ENCODE measurements around the gene TEX261. TPM values are rescaled to one million over a fixed set of nuclear protein-coding genes. Genes with fewer than 3 reads are reported as not detected.

The TEX261 gene
- total and polyA plus RNA-seq, 2 donors from 2014 or later: 35.9 to 56.1 TPM

GRCh38 chr2:70959271-70959761, 35.4 kb downstream of the TEX261 start:
- H3K4me1 ChIP-seq (ENCODE audit: control insufficient read depth in 2 of 3, insufficient read depth in 2 of 3, low read depth in 1 of 3, low read length in 3 of 3): no peaks in the 10 kb centered on the region
- H3K27me3 ChIP-seq (ENCODE audit: control insufficient read depth, insufficient read depth, low read length): peaks cover 12% of the 10 kb centered on the region
- H3K27ac ChIP-seq (ENCODE audit: low read depth in 2 of 2, low read length in 2 of 2): no peak overlapping the region
- H3K4me3 ChIP-seq (ENCODE audit: low read length in 3 of 3): no peak overlapping the region
- TF ChIP-seq CTCF (IDR thresholded peaks at IDR 0.05; ENCODE audit: borderline replicate concordance, extremely low read depth, insufficient read depth): no peak
- intact Hi-C loops (cut with DNase I): no loop called here
- FAIRE-seq: no peak
- peaks cover 0 to 5% (median 2%) of the 10 kb centered on the region in 3 donors for H3K36me3 ChIP-seq (ENCODE audit: control insufficient read depth in 2 of 3, insufficient read depth in 3 of 3, low read length in 3 of 3)
- DNase-seq: no peak
- no peak overlapping the region for H3K9ac ChIP-seq (ENCODE audit: low read length in 3 of 3)
- H3K9me3 ChIP-seq (ENCODE audit: control insufficient read depth in 2 of 3, insufficient read depth in 1 of 3, low read length in 3 of 3): no peaks in the 10 kb centered on the region

- FAIRE-seq: no peak
These were observed 35.9 kb downstream of the TEX261 start for GRCh38 chr2:70958759-70959158.

GRCh38 chr2:70957798-70958197, 36.9 kb downstream of the TEX261 start:
- no peak overlapping the region for H3K27ac ChIP-seq (ENCODE audit: low read depth in 2 of 2, low read length in 2 of 2)
- H3K4me1 ChIP-seq (ENCODE audit: control insufficient read depth in 2 of 3, insufficient read depth in 2 of 3, low read depth in 1 of 3, low read length in 3 of 3): no peaks in the 10 kb centered on the region
- intact Hi-C loops (cut with DNase I): no loop called here
- peak overlapping the region in 1 of 3 donors; percentile 41 for H3K9ac ChIP-seq (ENCODE audit: low read length in 3 of 3)
- peaks cover 0 to 5% (median 2%) of the 10 kb centered on the region in 3 donors for H3K36me3 ChIP-seq (ENCODE audit: control insufficient read depth in 2 of 3, insufficient read depth in 3 of 3, low read length in 3 of 3)
- no peak for FAIRE-seq
- DNase-seq: no peak
- H3K9me3 ChIP-seq (ENCODE audit: control insufficient read depth in 2 of 3, insufficient read depth in 1 of 3, low read length in 3 of 3): no peaks in the 10 kb centered on the region
- TF ChIP-seq CTCF (IDR thresholded peaks at IDR 0.05; ENCODE audit: borderline replicate concordance, extremely low read depth, insufficient read depth): no peak
- H3K4me3 ChIP-seq (ENCODE audit: low read length in 3 of 3): no peak overlapping the region
- peaks cover 13% of the 10 kb centered on the region for H3K27me3 ChIP-seq (ENCODE audit: control insufficient read depth, insufficient read depth, low read length)

More at GRCh38 chr2:70958759-70959158, 35.9 kb downstream of the TEX261 start:
- DNase-seq: no peak
- H3K27me3 ChIP-seq (ENCODE audit: control insufficient read depth, insufficient read depth, low read length): peaks cover 10% of the 10 kb centered on the region
- H3K4me1 ChIP-seq (ENCODE audit: control insufficient read depth in 2 of 3, insufficient read depth in 2 of 3, low read depth in 1 of 3, low read length in 3 of 3): no peaks in the 10 kb centered on the region
- intact Hi-C loops (cut with DNase I): no loop called here
- no peaks in the 10 kb centered on the region for H3K9me3 ChIP-seq (ENCODE audit: control insufficient read depth in 2 of 3, insufficient read depth in 1 of 3, low read length in 3 of 3)
- H3K36me3 ChIP-seq (ENCODE audit: control insufficient read depth in 2 of 3, insufficient read depth in 3 of 3, low read length in 3 of 3): peaks cover 0 to 5% (median 2%) of the 10 kb centered on the region in 3 donors
- TF ChIP-seq CTCF (IDR thresholded peaks at IDR 0.05; ENCODE audit: borderline replicate concordance, extremely low read depth, insufficient read depth): no peak
- H3K4me3 ChIP-seq (ENCODE audit: low read length in 3 of 3): no peak overlapping the region
- no peak overlapping the region for H3K9ac ChIP-seq (ENCODE audit: low read length in 3 of 3)
- H3K27ac ChIP-seq (ENCODE audit: low read depth in 2 of 2, low read length in 2 of 2): no peak overlapping the region

GRCh38 chr2:70956141-70956540, 38.5 kb downstream of the TEX261 start:
- Histone ChIP-seq H3K9me3 (ENCODE audit: control insufficient read depth in 2 of 3, insufficient read depth in 1 of 3, low read length in 3 of 3) (no peaks in the 10 kb centered on the region), H3K27me3 (ENCODE audit: control insufficient read depth, insufficient read depth, low read length) (peaks cover 15% of the 10 kb centered on the region), H3K4me3 (ENCODE audit: low read length in 3 of 3) (no peak overlapping the region), H3K9ac (ENCODE audit: low read length in 3 of 3) (no peak overlapping the region), H3K27ac (ENCODE audit: low read depth in 2 of 2, low read length in 2 of 2) (no peak overlapping the region), H3K36me3 (ENCODE audit: control insufficient read depth in 2 of 3, insufficient read depth in 3 of 3, low read length in 3 of 3) (peaks cover 0 to 5% (median 0%) of the 10 kb centered on the region in 3 donors), H3K4me1 (ENCODE audit: control insufficient read depth in 2 of 3, insufficient read depth in 2 of 3, low read depth in 1 of 3, low read length in 3 of 3) (no peaks in the 10 kb centered on the region)
- intact Hi-C loops (cut with DNase I): no loop called here
- TF ChIP-seq CTCF (IDR thresholded peaks at IDR 0.05; ENCODE audit: borderline replicate concordance, extremely low read depth, insufficient read depth): no peak
- no peak for DNase-seq
- FAIRE-seq: no peak

Data from kidney (tissue), 14 donors.